Inflammatory macrophage treated with lipopolysaccharide for 4 hours (primary cell): ENCODE results near the gene CDH26.
"Not testable (repeated sequence)": the region's sequence is repeated elsewhere in the genome, so short reads cannot be mapped to it uniquely, and the experiment has no call there.

Source experiments
- DNase-seq: peaks from one replicate; pipeline ENCODE4 v3.0.0-alpha.2; 2020

Gene CDH26

DNA sequence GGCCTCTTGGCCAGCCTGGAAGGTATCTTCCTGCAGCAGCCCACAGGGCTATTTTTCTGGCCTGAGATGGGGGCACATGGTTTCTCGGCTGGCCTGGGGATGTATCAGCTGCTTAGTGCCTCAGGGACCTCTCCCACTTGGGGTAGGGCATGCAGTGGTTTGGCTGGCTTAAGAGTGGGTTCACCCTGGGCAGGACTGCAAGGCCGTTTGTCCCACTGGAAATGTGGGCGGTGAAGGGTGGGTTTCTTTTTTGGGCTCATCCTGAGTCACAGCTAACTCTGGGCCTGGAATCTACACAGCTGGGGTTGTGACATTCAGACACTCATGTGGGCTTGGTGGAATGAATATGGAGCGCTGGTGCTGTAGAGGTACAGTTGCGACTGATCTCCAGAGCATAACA is 62.0 kb downstream of the CDH26 start:
- DNase-seq, result no peak

- DNase-seq, result no peak
These were observed 62.9 kb downstream of the CDH26 start for GRCh38 chr20:60021104-60021503.

GRCh38 chr20:60022849-60023248 is 64.6 kb downstream of the CDH26 start:
- no peak for DNase-seq

GRCh38 chr20:60024245-60024644 is 66.0 kb downstream of the CDH26 start:
- no peak for DNase-seq

DNA sequence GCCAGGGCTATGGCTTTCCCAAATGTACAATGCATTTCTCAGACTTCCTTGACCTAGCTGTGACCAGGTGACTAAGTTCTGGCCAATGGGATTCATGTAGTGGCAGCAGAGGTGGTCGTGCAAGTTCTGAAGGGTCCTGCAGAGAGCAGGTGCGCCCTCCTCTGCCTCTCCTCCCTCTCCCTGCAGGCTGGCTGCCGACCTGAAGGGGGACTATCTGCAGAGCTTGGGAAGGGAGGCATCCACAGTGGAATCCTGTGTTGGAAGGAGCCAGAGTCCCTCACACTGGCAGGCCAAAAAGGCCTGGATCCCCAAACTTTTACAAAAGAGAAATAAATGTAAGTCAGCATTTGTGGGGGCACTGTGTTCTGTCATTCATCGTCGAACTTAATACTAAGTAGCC is 66.6 kb downstream of the CDH26 start:
- no peak for DNase-seq

DNA sequence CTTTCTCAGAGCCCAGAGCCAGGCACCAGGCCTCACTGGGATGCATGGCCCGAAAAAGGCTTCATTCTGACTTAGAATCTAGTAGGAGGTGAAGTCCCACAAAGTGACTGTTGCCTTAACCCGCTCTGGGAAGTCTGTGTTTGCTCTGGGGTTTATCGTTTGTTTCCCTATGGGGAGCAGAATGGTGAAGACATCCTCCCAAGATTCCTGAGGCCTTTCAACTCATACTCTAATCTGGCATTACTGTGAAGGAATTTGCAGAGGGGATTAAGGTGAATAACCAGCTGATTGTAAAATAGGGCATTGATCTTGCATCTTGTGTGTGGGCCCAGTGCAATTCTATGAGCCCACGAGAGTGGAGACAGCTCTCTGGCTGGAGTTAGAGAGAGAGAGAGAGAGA is 67.8 kb downstream of the CDH26 start:
- DNase-seq, result no peak

GRCh38 chr20:60030471-60030870 is 72.2 kb downstream of the CDH26 start:
- DNase-seq, result no peak

- DNase-seq, result no peak
These were observed 72.9 kb downstream of the CDH26 start for GRCh38 chr20:60031107-60031506.

GRCh38 chr20:60034231-60035110 is 76.2 kb downstream of the CDH26 start:
- DNase-seq, result no peak

- DNase-seq, result no peak
These were observed 77.3 kb downstream of the CDH26 start for GRCh38 chr20:60035486-60035885.

DNA sequence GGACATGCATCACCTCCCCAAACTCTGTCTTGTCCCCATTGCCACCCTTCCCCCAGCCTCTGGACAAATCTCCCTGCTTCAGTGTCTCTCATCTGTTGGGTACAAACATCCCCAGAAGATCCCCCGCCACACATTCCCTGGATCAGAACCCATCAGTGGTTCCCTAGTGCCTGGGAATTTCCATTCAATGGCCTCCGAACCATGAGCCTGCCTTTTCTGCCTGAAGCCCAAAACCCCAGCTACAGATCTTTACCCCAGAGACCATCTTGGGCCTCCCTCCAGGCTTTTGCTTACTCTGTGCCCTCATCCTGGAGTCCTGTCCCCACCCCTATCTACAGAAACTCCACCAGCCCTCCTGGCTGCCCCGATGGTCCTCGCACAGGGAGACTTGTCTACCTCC is 78.1 kb downstream of the CDH26 start:
- no peak for DNase-seq

DNA sequence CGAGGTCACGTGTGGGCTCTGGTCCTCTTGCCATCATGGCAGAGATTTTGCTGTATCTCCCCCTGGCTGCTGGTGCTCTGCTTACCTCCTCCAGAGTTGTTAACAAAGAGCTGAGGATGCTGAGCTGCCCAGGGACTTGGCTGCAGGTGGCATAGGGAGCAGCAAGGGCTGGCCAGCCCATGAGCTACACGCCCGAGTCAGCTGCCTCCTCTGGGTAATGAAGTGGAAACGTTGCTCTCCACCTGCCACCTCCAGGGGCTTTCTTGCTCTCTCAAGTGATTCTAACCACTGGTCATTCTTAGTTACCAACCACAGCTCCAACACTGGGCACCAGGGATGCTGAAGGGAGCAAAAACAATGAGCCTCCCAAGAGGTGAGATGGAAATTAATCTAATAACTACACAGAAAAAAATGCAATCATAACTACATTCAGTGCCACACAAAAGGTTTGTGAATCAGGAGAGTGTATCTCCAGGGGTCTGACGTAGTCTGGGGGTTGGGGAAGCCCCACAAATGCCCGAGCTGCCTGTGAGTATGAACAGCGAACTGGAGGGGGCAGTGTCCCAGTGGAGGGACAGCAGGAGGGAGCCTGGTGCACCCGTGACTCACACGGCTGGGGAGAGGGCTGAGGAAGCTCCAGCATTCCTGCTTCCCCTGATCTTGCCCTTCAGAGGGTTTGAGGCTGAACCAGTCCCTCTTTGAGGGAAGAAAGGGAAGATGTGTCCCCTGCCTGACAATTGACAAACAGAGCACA is 78.7 kb downstream of the CDH26 start:
- no peak for DNase-seq

DNA sequence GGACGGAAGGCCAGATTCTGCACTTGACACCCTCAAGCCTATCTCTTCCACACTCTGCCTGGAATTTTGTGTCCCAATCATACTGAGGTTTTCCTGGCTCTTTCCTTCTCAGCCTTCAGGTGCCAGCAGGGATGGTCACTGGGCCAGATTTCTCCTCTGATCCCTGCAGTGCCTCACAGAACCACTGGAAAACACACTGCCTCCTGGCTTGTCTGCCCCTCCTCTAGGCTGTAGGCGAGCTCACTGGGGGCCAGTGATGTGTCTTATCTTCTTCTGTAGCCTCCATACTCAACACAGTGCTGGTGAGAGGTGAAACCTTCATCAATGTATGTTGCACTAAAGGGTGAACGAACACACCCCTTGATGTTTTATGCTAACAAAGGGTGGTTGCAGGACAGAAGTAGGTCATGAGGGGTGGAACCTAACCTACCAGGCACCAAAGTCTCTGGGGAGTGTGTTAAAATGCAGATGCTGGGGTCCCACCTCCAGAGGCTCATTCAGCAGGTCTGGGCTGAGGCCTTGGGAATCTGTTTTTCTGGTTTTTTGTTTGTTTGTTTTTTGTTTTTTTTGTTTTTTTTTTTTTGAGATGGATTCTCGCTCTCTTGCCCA is 80.3 kb downstream of the CDH26 start:
- no peak for DNase-seq

DNA sequence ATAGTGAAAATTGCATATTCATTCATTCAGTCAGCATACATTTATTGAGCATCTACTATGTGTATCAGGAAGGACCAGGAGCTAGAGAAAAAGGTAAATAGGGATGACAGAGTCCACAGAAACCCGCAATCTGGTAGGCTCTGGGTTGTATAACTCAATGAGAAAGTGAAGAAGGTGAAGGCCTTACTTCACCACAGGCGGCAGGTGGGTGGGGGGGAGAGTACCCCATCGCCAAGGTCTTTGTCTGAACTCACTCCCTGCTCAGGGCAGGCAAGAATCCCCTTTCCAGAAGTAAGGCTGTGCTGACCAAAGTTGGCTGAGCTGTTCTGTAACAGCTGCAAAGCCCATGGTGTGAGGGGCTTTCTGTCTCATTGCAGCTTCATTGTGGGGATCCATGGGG is 81.3 kb downstream of the CDH26 start:
- no peak for DNase-seq

DNA sequence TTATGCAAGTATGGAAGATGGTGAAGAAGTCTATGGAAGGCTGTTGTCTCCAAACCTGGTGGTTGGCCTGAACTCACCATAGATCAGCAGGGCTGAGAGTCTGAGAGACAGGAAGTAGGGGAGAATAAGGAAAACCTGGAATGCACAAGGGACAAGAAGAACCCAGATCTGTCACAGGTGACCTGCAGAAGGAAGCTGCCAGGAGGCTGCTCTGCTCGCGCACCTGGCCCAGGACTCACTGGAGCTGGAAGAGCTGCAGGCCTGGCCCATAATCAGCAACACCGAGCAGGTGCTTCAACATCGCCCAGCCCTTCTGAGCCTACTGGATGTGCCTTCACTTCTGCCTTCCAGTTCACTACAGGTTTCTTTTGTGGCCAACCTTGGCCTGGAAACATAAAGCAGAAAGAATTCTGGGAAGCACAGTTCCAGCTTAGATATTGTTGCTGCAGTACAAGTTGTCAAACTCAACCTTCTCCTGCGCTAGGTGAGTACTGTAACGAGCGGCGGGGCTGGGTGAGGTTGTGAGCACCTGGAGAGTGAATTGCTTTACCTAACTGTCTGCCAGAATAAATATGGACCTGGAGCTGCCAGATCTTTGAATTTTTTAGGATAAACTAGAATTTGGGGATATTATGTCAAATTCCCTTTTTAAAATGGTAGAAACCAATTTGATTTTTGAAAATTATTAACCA is 82.4 kb downstream of the CDH26 start:
- no peak for DNase-seq

DNA sequence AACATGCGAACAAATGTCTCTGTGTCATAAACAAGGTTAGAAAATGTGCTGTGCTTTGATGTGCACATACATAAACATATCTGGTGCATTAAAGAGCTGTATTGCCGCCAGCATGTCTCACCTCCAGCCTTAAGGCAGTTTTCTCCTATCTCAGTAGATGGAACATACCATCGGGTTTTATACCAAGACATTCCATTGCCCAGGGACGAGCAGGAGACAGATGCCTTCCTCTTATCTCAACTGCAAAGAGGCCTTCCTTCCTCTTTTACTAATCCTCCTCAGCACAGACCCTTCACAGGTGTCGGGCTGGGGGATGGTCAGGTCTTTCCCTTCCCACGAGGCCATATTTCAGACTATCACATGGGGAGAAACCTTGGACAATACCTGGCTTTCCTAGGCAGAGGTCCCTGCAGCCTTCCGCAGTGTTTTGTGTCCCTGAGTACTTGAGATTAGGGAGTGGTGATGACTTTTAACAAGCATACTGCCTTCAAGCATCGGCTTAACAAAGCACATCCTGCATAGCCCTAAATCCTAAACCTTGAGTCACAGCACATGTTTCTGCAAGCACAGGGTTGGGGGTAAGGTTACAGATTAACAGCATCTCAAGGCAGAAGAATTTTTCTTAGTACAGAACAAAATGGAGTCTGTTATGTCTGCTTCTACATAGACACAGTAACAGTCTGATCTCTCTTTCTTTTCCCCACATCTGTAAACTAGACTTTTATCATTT is 83.4 kb downstream of the CDH26 start:
- DNase-seq, result not testable (repeated sequence)

- peak; percentile 58 for DNase-seq
These were observed 85.2 kb downstream of the CDH26 start for GRCh38 chr20:60043435-60043834.

DNA sequence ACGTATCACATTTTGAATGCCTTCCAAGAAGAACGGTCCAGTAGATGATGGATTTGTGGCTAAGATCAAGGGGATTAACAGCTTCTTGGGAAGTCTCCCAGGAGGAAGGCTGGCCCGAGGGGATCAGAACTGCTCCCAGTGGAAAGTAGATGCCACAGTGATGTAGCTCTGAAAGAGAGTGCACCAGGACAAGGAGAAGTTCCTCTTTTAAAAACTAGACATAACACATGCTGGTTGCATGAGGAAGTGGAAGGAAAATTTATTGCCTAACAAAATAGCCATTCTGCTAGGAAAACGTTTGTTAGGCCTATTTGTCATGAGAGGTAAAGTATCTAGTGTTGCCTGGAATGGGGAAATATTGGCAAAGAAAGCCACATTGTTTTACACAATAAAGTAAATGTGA is 87.8 kb downstream of the CDH26 start:
- peak; percentile 93 for DNase-seq

GRCh38 chr20:60046436-60046835 is 88.2 kb downstream of the CDH26 start:
- no peak for DNase-seq

GRCh38 chr20:60046860-60047259 is 88.6 kb downstream of the CDH26 start:
- no peak for DNase-seq

DNA sequence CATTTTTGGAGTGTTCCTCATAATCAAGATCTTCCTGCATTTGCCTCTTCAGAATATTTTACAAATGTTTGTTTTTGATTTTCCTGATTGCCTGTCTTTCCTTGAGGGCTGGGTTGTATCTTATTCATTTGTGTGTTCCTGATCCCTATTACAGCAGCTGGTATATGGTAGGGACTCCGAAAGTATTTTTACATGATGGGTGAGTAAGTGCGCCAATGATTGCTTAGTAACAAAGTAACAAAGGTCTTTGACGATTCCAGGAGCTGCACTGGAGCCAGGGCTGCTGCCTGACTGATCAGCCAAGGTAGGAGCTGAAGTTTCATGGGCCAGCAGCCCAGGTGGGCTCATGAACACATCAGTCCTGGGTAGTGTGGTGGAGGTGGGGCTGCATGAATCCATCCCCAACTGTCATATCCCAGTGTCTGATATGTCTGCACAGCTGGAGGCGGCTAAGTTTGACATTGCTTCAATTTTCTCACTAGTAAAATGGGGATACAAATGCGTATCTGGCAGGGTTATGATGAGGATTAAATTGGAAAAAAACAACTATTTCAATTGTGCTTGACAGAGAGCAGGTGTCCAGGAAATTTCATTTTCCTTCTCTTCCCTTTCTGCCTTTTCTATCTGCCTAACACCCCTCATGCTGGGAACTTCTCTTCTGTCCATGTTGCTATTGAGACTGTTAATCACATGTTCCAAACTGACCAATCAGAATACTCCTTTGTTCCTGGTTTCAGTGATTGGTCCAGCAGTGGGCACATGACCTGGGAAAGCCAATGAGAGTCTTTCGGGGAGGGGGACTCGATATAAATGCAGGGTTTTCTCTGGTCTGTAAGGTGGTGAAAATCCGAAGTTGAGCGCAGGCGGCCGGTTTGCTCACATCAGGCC is 90.7 kb downstream of the CDH26 start:
- no peak for DNase-seq
